Mesendoderm (in vitro differentiated cells): ENCODE data around the gene LRRC28.

Experiments used
- DNase-seq: peaks from one replicate; pipeline ENCODE4 v3.0.0; 2013
- H2AK5ac ChIP-seq: 2 replicates; pipeline ENCODE4 v1.6.1; 2013; ENCODE audit warnings: low read length, inconsistent platforms
- H2BK120ac ChIP-seq: 2 replicates; pipeline ENCODE4 v1.6.1; 2013; ENCODE audit warnings: low read depth, mild to moderate bottlenecking, low read length, moderate library complexity, mixed read lengths
- H2BK15ac ChIP-seq: replicated peaks from 2 replicates; pipeline ENCODE4 v1.6.1; 2013; ENCODE audit warnings: low read depth, mild to moderate bottlenecking, moderate library complexity
- H2BK5ac ChIP-seq: 2 replicates; pipeline ENCODE4 v1.6.1; 2013; ENCODE audit warnings: low read length, inconsistent platforms
- H3K18ac ChIP-seq: 2 replicates; pipeline ENCODE4 v1.6.1; 2013; ENCODE audit warnings: mild to moderate bottlenecking, low read length, mixed read lengths
- H3K23ac ChIP-seq: one replicate; pipeline ENCODE4 v1.6.1; 2013; ENCODE audit warnings: low read length
- H3K27ac ChIP-seq: 2 replicates; pipeline ENCODE4 v1.5.1; 2013; ENCODE audit warnings: low read depth, mild to moderate bottlenecking, inconsistent platforms, low read length, moderate library complexity
- H3K27me3 ChIP-seq: 2 replicates; pipeline ENCODE4 v1.6.1; 2013; ENCODE audit warnings: low read length, control low read depth, mild to moderate bottlenecking, inconsistent platforms; ENCODE audit not compliant: insufficient read depth, poor library complexity
- H3K36me3 ChIP-seq: 2 replicates; pipeline ENCODE4 v1.6.1; 2013; ENCODE audit warnings: low read length, inconsistent platforms; ENCODE audit not compliant: control insufficient read depth, insufficient read depth
- H3K4ac ChIP-seq: one replicate; pipeline ENCODE4 v1.6.1; 2013; ENCODE audit warnings: low read depth, mild to moderate bottlenecking, low read length, moderate library complexity
- H3K4me1 ChIP-seq: 2 replicates; pipeline ENCODE4 v1.6.1; 2013; ENCODE audit warnings: low read depth, low read length, inconsistent platforms; ENCODE audit not compliant: control insufficient read depth
- H3K4me2 ChIP-seq: 2 replicates; pipeline ENCODE4 v1.6.1; 2013; ENCODE audit warnings: low read length
- H3K4me3 ChIP-seq: 2 replicates; pipeline ENCODE4 v1.5.1; 2013; ENCODE audit warnings: mild to moderate bottlenecking, low read length
- H3K56ac ChIP-seq: one replicate; pipeline ENCODE4 v1.6.1; 2013; ENCODE audit warnings: low read length
- H3K79me1 ChIP-seq: 2 replicates; pipeline ENCODE4 v1.6.1; 2013; ENCODE audit warnings: low read length, inconsistent platforms
- H3K79me2 ChIP-seq: 2 replicates; pipeline ENCODE4 v1.6.1; 2013; ENCODE audit warnings: mild to moderate bottlenecking, low read length; ENCODE audit not compliant: control insufficient read depth, insufficient read depth
- H3K9ac ChIP-seq: 2 replicates; pipeline ENCODE4 v1.6.1; 2013; ENCODE audit warnings: low read length, inconsistent platforms
- H4K5ac ChIP-seq: one replicate; pipeline ENCODE4 v1.6.1; 2013; ENCODE audit warnings: low read length
- H4K8ac ChIP-seq: one replicate; pipeline ENCODE4 v1.6.1; 2013; ENCODE audit warnings: low read depth, mild to moderate bottlenecking, control low read depth, low read length, moderate library complexity
- WGBS: extraction: QIAGEN DNeasy Blood & Tissue Kit; methylation state at CpG from one replicate; pipeline ENCODE4 v1.1.7; 2013; ENCODE audit warnings: low lambda C conversion rate, missing lambda C conversion rate; ENCODE audit not compliant: insufficient coverage; ENCODE audit errors: extremely low coverage; 5-methylcytosine and 5-hydroxymethylcytosine counted together

LRRC28 gene

DNA sequence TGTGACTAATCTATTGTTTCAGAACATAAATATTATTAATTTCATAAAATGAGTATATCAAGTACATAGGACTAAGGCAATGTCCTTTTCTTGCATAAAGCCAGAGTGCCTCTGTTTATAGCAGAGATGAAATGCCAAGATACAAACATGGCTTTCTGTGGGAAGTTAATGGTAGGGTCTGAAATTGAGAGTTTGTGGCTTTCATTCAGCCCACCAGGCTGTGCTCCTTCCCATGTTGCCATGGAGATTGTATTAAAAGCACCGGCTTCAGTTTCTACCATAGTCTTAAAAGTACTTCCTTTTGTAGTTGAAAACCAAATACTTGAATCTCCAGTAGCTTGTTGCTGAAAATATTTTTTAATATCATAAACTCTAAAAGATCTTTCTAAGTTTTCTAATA is 114.0 kb downstream of the LRRC28 start:
- no peak overlapping the region for H3K4me2 ChIP-seq
- no peak overlapping the region for H3K27ac ChIP-seq
- H4K8ac ChIP-seq: no peak overlapping the region
- H2BK15ac ChIP-seq: no peak overlapping the region
- no peak overlapping the region for H3K56ac ChIP-seq
- H3K4me1 ChIP-seq: no peaks in the 10 kb centered on the region
- H3K79me2 ChIP-seq: no peaks in the 10 kb centered on the region
- H2BK5ac ChIP-seq: no peak overlapping the region
- H3K36me3 ChIP-seq: no peaks in the 10 kb centered on the region
- H2BK120ac ChIP-seq: no peak overlapping the region
- H3K18ac ChIP-seq: no peak overlapping the region
- H2AK5ac ChIP-seq: no peak overlapping the region
- H3K9ac ChIP-seq: no peak overlapping the region
- no CpG with 5 or more reads among the region's 1 CpG for WGBS
- no peak overlapping the region for H3K4ac ChIP-seq
- H3K23ac ChIP-seq: no peak overlapping the region
- no peak for DNase-seq
- no peaks in the 10 kb centered on the region for H3K27me3 ChIP-seq
- no peak overlapping the region for H4K5ac ChIP-seq
- H3K4me3 ChIP-seq: no peak overlapping the region
- H3K79me1 ChIP-seq: no peaks in the 10 kb centered on the region

DNA sequence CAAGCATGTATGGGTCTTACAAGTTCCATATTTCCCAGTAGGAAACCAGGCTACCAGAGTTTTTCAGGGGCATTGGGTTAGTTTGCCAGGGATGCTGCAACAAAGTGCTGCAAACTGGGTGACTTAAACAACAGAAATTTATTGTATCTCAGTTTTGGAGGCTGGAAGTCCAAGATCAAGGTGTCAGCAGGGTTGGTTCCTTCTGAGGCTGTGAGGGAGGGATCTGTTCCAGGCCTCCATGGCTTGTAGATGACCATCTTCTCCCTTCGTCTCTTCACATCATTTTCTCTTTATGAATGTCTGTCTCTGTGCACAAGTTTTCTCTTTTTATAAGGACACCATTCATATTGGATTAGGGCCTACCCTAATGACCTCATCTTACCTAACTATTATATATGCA is 114.7 kb downstream of the LRRC28 start:
- WGBS: no CpG with 5 or more reads among the region's 1 CpG
- no peak overlapping the region for H3K4me2 ChIP-seq

DNA sequence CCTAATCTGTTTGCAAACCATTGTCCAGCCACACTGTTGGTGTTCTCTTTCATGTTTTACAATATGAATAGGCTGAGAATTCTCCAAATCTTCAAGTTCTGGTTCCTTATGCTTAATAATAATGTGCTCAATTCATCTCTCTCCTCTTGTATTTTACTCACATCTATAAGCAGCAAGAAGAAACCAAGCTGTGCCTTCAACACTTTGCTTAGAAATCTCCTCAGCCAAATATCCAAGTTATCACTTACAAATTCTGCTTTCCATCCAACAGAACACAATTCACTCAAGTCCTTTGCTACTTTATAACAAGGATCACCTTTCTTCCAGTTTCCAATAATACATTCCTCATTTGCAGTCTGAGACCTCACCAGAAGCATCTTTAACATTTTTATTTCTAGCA is 117.5 kb downstream of the LRRC28 start:
- Histone ChIP-seq H3K36me3 (no peaks in the 10 kb centered on the region), H3K9ac (no peak overlapping the region), H3K27me3 (no peaks in the 10 kb centered on the region), H3K4me1 (no peaks in the 10 kb centered on the region), H2BK120ac (no peak overlapping the region), H4K5ac (no peak overlapping the region), H3K79me1 (no peaks in the 10 kb centered on the region), H3K56ac (no peak overlapping the region), H2BK5ac (no peak overlapping the region), H3K18ac (no peak overlapping the region), H3K4ac (no peak overlapping the region), H2BK15ac (no peak overlapping the region), H3K4me3 (no peak overlapping the region), H3K4me2 (no peak overlapping the region), H3K23ac (no peak overlapping the region), H3K27ac (no peak overlapping the region), H3K79me2 (no peaks in the 10 kb centered on the region), H2AK5ac (no peak overlapping the region), H4K8ac (no peak overlapping the region)
- DNase-seq: no peak

More for the DNA sequence above, 114.7 kb downstream of the LRRC28 start:
- Histone ChIP-seq H3K4me3 (no peak overlapping the region), H4K5ac (no peak overlapping the region), H3K23ac (no peak overlapping the region), H2BK5ac (no peak overlapping the region), H4K8ac (no peak overlapping the region), H3K56ac (no peak overlapping the region), H2BK15ac (no peak overlapping the region), H3K9ac (no peak overlapping the region), H2AK5ac (no peak overlapping the region), H3K4ac (no peak overlapping the region), H3K27me3 (no peaks in the 10 kb centered on the region), H3K36me3 (no peaks in the 10 kb centered on the region), H3K79me2 (no peaks in the 10 kb centered on the region), H3K79me1 (no peaks in the 10 kb centered on the region), H3K18ac (no peak overlapping the region), H2BK120ac (no peak overlapping the region), H3K27ac (no peak overlapping the region), H3K4me1 (no peaks in the 10 kb centered on the region)
- DNase-seq: no peak

DNA sequence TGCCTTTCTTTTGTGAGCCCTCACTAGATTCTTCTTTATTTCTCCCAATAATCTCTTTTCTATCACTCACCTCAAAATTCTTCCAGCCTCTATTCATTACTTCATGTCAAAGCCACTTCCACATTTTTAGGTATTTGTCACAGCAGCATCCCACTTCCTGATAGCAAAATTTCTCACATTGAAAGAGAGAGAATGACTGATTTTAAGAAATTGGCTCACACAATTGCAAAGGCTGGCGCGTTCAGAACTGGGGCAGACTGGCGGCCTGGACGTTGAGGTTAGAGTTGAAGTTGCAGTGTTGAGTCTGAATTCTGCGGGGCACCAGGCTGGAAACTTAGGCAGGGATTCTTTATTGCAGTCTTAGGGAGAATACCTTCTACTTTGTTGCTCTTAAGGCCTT is 117.9 kb downstream of the LRRC28 start:
- Histone ChIP-seq H2BK15ac (no peak overlapping the region), H2BK120ac (no peak overlapping the region), H3K4me3 (no peak overlapping the region), H3K36me3 (no peaks in the 10 kb centered on the region), H3K9ac (no peak overlapping the region), H3K79me2 (no peaks in the 10 kb centered on the region), H3K27me3 (no peaks in the 10 kb centered on the region), H3K4me1 (no peaks in the 10 kb centered on the region), H3K27ac (no peak overlapping the region), H4K5ac (no peak overlapping the region), H3K79me1 (no peaks in the 10 kb centered on the region), H3K4ac (no peak overlapping the region), H3K4me2 (no peak overlapping the region), H3K23ac (no peak overlapping the region), H2BK5ac (no peak overlapping the region), H3K56ac (no peak overlapping the region), H3K18ac (no peak overlapping the region), H2AK5ac (no peak overlapping the region), H4K8ac (no peak overlapping the region)
- no peak for DNase-seq
- WGBS: no CpG with 5 or more reads among the region's 5 CpGs

DNA sequence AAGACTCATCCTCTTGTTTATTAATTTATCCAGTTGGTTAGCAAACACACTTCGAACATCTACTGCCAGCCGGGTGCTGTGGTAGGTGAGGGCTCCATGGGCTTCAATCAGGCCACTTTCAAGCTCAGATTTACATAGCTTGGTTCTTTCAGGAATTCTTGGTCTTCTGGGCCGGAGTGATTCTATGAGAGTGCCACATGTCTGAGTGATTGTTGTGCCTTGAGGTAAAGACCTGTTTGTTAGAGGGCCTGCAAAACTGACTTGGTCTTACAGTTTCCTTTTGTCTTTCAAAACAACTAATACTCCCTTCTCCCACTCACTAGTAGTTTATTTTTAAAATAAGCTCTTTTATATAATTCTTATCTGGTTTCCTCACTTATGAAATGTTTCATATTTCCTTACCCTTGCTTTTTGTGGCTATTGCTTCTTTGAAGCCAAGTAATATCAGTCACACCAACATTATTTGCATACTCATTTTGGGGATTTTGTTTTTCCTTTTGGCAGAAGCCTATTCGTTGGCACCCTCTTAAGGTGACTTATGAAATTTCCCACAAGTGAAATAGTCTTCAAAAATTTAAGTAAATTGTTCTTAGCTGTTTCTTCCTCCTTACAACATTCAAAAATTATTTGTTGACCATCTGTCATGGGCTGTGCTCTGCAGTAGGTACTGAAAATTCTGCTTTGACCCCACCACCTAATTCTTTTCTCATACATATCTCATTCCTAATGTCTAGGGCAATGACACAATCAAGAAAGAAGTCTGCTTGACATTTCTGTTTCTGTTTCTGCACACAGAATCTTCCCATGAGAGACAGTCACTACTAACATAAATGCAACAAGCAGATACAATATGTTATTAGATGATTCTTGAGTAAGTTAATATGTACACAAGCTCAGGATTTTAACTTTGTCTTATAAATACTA is 120.2 kb downstream of the LRRC28 start:
- Histone ChIP-seq H2BK15ac (no peak overlapping the region), H3K36me3 (no peaks in the 10 kb centered on the region), H3K4ac (no peak overlapping the region), H2AK5ac (no peak overlapping the region), H3K23ac (no peak overlapping the region), H3K4me3 (no peak overlapping the region), H4K8ac (no peak overlapping the region), H3K56ac (no peak overlapping the region), H4K5ac (no peak overlapping the region), H3K4me1 (no peaks in the 10 kb centered on the region), H3K4me2 (no peak overlapping the region), H3K79me2 (no peaks in the 10 kb centered on the region), H3K79me1 (no peaks in the 10 kb centered on the region), H3K27me3 (no peaks in the 10 kb centered on the region), H2BK120ac (no peak overlapping the region), H3K27ac (no peak overlapping the region), H3K18ac (no peak overlapping the region), H2BK5ac (no peak overlapping the region), H3K9ac (no peak overlapping the region)
- no peak for DNase-seq
- no CpG with 5 or more reads among the region's 4 CpGs for WGBS
